Measurements from ENCODE around the gene SDC4.
A peak's percentile ranks its signal among the peaks of the same experiment; 100 is the strongest.

Gene SDC4

GRCh38 chr20:45318948-45319347 lies 29.3 kb downstream of the SDC4 start:
- DNase-seq (ENCODE audit: low read depth): no peak

- no peak for DNase-seq (ENCODE audit: low read depth)
These were observed 29.8 kb downstream of the SDC4 start for GRCh38 chr20:45318386-45318939.

GRCh38 chr20:45317826-45318225 lies 30.4 kb downstream of the SDC4 start:
- DNase-seq (ENCODE audit: low read depth): no peak

- no peak for DNase-seq (ENCODE audit: low read depth)
These were observed 31.8 kb downstream of the SDC4 start for GRCh38 chr20:45316150-45317080.

- DNase-seq (ENCODE audit: low read depth): no peak
These were observed 32.6 kb downstream of the SDC4 start for GRCh38 chr20:45315672-45316071.

GRCh38 chr20:45313943-45314342 lies 34.3 kb downstream of the SDC4 start:
- DNase-seq (ENCODE audit: low read depth): no peak

GRCh38 chr20:45313065-45313695 lies 35.0 kb downstream of the SDC4 start:
- DNase-seq (ENCODE audit: low read depth): no peak

GRCh38 chr20:45312241-45312640 lies 36.0 kb downstream of the SDC4 start:
- DNase-seq (ENCODE audit: low read depth): no peak

- DNase-seq (ENCODE audit: low read depth): peak; percentile 30
These were observed 36.5 kb downstream of the SDC4 start for GRCh38 chr20:45311589-45312211.

GRCh38 chr20:45309075-45309474 lies 39.1 kb downstream of the SDC4 start:
- DNase-seq (ENCODE audit: low read depth): no peak

GRCh38 chr20:45308117-45308778 lies 40.0 kb downstream of the SDC4 start, which contains the start of gene MATN4:
Gene MATN4, minus strand, starts transcription at chr20:45308299. Its CDS starts 2,717 bp downstream, at chr20:45305582.
- no peak for DNase-seq (ENCODE audit: low read depth)

- DNase-seq (ENCODE audit: low read depth): no peak
These were observed 41.1 kb downstream of the SDC4 start for GRCh38 chr20:45307076-45307640.

GRCh38 chr20:45306431-45306982 lies 41.7 kb downstream of the SDC4 start, which contains the start of gene RBPJL:
Gene RBPJL, plus strand, starts transcription at chr20:45306840. Its CDS starts 83 bp downstream, at chr20:45306923.
- DNase-seq (ENCODE audit: low read depth): peak; percentile 13

- no peak for DNase-seq (ENCODE audit: low read depth)
These were observed 43.0 kb downstream of the SDC4 start for GRCh38 chr20:45305262-45305661.

- DNase-seq (ENCODE audit: low read depth): no peak
These were observed 43.7 kb downstream of the SDC4 start for GRCh38 chr20:45304464-45304999.

- DNase-seq (ENCODE audit: low read depth): no peak
These were observed 44.4 kb downstream of the SDC4 start for GRCh38 chr20:45303586-45304463.

GRCh38 chr20:45301824-45302271 lies 46.4 kb downstream of the SDC4 start:
- no peak for DNase-seq (ENCODE audit: low read depth)

GRCh38 chr20:45300961-45301360 lies 47.3 kb downstream of the SDC4 start:
- DNase-seq (ENCODE audit: low read depth): no peak

- no peak for DNase-seq (ENCODE audit: low read depth)
These were observed 48.4 kb downstream of the SDC4 start for GRCh38 chr20:45299786-45300185.
